HEK293 (cell line): ENCODE results near the gene SH3BP5L.

Experiments used
- CTCF ChIA-PET: fragments of 350-600 bp; formaldehyde crosslinking; extraction: SDS; loops from one replicate; lab custom pipeline; 2021; ENCODE audit warnings: antibody characterized with exemption; lab: Yijun Ruan, JAX
- POLR2A ChIA-PET: fragments of 300-600 bp; formaldehyde crosslinking; extraction: SDS; loops from one replicate; lab custom pipeline; 2020; ENCODE audit warnings: antibody characterized with exemption, inconsistent platforms; lab: Yijun Ruan, JAX
- H3K27ac ChIP-seq: fragments of 200-500 bp; sonication (Bioruptor generic); 2 replicates; pipeline ENCODE4 v1.5.1; 2014; ENCODE audit warnings: low read depth, low read length, control low read depth, inconsistent platforms; ENCODE audit errors: extremely low read depth
- H3K36me3 ChIP-seq, 2 experiments: fragments of 200-500 bp in 1 of 2; sonication (Bioruptor generic) in 1 of 2; 1 replicate in 1 of 2; 2 replicates in 1 of 2; pipeline ENCODE4 v1.5.1; 2014 to 2017; ENCODE audit warnings: inconsistent platforms in 2 of 2, low read length in 2 of 2; ENCODE audit not compliant: control insufficient read depth in 2 of 2, insufficient read depth in 1 of 2
- H3K4me1 ChIP-seq: fragments of 200-500 bp; sonication (Bioruptor generic); 2 replicates; pipeline ENCODE4 v1.5.1; 2014; ENCODE audit warnings: mild to moderate bottlenecking, low read length, inconsistent platforms; ENCODE audit not compliant: control insufficient read depth, insufficient read depth
- H3K4me3 ChIP-seq: 2 replicates; pipeline ENCODE4 v1.5.1; 2011; ENCODE audit warnings: low read depth, mild to moderate bottlenecking, control low read depth, low read length, moderate library complexity
- H3K9me3 ChIP-seq: fragments of 200-500 bp; sonication (Bioruptor generic); 2 replicates; pipeline ENCODE4 v1.5.1; 2014; ENCODE audit warnings: low read depth, low read length, inconsistent platforms; ENCODE audit not compliant: control insufficient read depth, insufficient read depth
- GLIS2 ChIP-seq: fragments of 450-650 bp; formaldehyde crosslinking; IDR thresholded peaks from 2 replicates; pipeline ENCODE4 v1.5.1; 2016; ENCODE audit warnings: missing biosample characterization, missing genetic modification characterization
- KLF16 ChIP-seq: fragments of 450-650 bp; formaldehyde crosslinking; IDR thresholded peaks from 2 replicates; pipeline ENCODE4 v1.5.1; 2017; ENCODE audit warnings: missing biosample characterization, missing genetic modification characterization
- KLF7 ChIP-seq: fragments of 450-650 bp; formaldehyde crosslinking; IDR thresholded peaks from 2 replicates; pipeline ENCODE4 v1.5.1; 2016; ENCODE audit warnings: missing biosample characterization, missing genetic modification characterization, borderline replicate concordance
- KLF8 ChIP-seq: fragments of 450-650 bp; formaldehyde crosslinking; IDR thresholded peaks from 2 replicates; pipeline ENCODE4 v1.5.1; 2016; ENCODE audit warnings: missing biosample characterization, missing genetic modification characterization
- MEIS1 ChIP-seq: sonication (generic); formaldehyde crosslinking; IDR thresholded peaks from 2 replicates; pipeline ENCODE4 v1.8.1; 2022; ENCODE audit warnings: missing genetic modification reagents, mild to moderate bottlenecking, borderline replicate concordance
- PATZ1 ChIP-seq: fragments of 450-650 bp; formaldehyde crosslinking; IDR thresholded peaks from 2 replicates; pipeline ENCODE4 v1.5.1; 2016; ENCODE audit warnings: missing biosample characterization, missing genetic modification characterization
- RBAK ChIP-seq: fragments of 450-650 bp; formaldehyde crosslinking; IDR thresholded peaks from 2 replicates; pipeline ENCODE4 v1.5.1; 2016; ENCODE audit warnings: missing biosample characterization, missing genetic modification characterization
- SETDB1 ChIP-seq: IDR thresholded peaks from one replicate; pipeline ENCODE4 v1.6.1; 2017; ENCODE audit warnings: mild to moderate bottlenecking, low read length, moderate library complexity, mixed read lengths; ENCODE audit not compliant: insufficient read length
- ZEB2 ChIP-seq: fragments of 450-650 bp; formaldehyde crosslinking; IDR thresholded peaks from 2 replicates; pipeline ENCODE4 v1.5.1; 2016; ENCODE audit warnings: missing biosample characterization, missing genetic modification characterization
- ZNF223 ChIP-seq: fragments of 450-650 bp; formaldehyde crosslinking; IDR thresholded peaks from 2 replicates; pipeline ENCODE4 v1.5.1; 2016; ENCODE audit warnings: missing biosample characterization, missing genetic modification characterization
- ZNF26 ChIP-seq: fragments of 450-650 bp; formaldehyde crosslinking; IDR thresholded peaks from 2 replicates; pipeline ENCODE4 v1.5.1; 2016; ENCODE audit warnings: missing biosample characterization, missing genetic modification characterization
- ZNF362 ChIP-seq: fragments of 450-650 bp; formaldehyde crosslinking; IDR thresholded peaks from 2 replicates; pipeline ENCODE4 v1.5.1; 2016; ENCODE audit warnings: missing biosample characterization, missing genetic modification characterization
- ZNF366 ChIP-seq: fragments of 450-650 bp; formaldehyde crosslinking; conservative IDR thresholded peaks from 2 replicates; pipeline ENCODE4 v1.5.1; 2016; ENCODE audit warnings: missing biosample characterization, missing genetic modification characterization
- ZNF404 ChIP-seq: fragments of 450-650 bp; formaldehyde crosslinking; IDR thresholded peaks from 2 replicates; pipeline ENCODE4 v1.5.1; 2017; ENCODE audit warnings: missing biosample characterization, missing genetic modification characterization
- ZNF544 ChIP-seq: fragments of 450-650 bp; formaldehyde crosslinking; IDR thresholded peaks from 2 replicates; pipeline ENCODE4 v1.5.0; 2017; ENCODE audit warnings: missing biosample characterization, missing genetic modification characterization
- ZNF555 ChIP-seq: fragments of 450-650 bp; formaldehyde crosslinking; conservative IDR thresholded peaks from 2 replicates; pipeline ENCODE4 v1.5.1; 2017; ENCODE audit warnings: missing biosample characterization, mild to moderate bottlenecking, missing genetic modification characterization, inconsistent platforms
- ZNF600 ChIP-seq: fragments of 450-650 bp; formaldehyde crosslinking; IDR thresholded peaks from 2 replicates; pipeline ENCODE4 v1.5.1; 2016; ENCODE audit warnings: missing biosample characterization, missing genetic modification characterization
- ZNF610 ChIP-seq: fragments of 450-650 bp; formaldehyde crosslinking; IDR thresholded peaks from 2 replicates; pipeline ENCODE4 v1.5.1; 2016; ENCODE audit warnings: missing biosample characterization, missing genetic modification characterization, borderline replicate concordance
- ZNF664 ChIP-seq: fragments of 450-650 bp; formaldehyde crosslinking; IDR thresholded peaks from 2 replicates; pipeline ENCODE4 v1.5.1; 2016; ENCODE audit warnings: missing biosample characterization, missing genetic modification characterization
- ZNF707 ChIP-seq: fragments of 450-650 bp; formaldehyde crosslinking; IDR thresholded peaks from 2 replicates; pipeline ENCODE4 v1.5.1; 2016; ENCODE audit warnings: missing biosample characterization, missing genetic modification characterization
- ZNF768 ChIP-seq: fragments of 450-650 bp; formaldehyde crosslinking; IDR thresholded peaks from 2 replicates; pipeline ENCODE4 v1.5.1; 2018; ENCODE audit warnings: missing biosample characterization, mild to moderate bottlenecking, missing genetic modification characterization
- ZNF837 ChIP-seq: fragments of 450-650 bp; formaldehyde crosslinking; IDR thresholded peaks from 2 replicates; pipeline ENCODE4 v1.5.1; 2016; ENCODE audit warnings: missing biosample characterization, missing genetic modification characterization

Gene SH3BP5L

DNA sequence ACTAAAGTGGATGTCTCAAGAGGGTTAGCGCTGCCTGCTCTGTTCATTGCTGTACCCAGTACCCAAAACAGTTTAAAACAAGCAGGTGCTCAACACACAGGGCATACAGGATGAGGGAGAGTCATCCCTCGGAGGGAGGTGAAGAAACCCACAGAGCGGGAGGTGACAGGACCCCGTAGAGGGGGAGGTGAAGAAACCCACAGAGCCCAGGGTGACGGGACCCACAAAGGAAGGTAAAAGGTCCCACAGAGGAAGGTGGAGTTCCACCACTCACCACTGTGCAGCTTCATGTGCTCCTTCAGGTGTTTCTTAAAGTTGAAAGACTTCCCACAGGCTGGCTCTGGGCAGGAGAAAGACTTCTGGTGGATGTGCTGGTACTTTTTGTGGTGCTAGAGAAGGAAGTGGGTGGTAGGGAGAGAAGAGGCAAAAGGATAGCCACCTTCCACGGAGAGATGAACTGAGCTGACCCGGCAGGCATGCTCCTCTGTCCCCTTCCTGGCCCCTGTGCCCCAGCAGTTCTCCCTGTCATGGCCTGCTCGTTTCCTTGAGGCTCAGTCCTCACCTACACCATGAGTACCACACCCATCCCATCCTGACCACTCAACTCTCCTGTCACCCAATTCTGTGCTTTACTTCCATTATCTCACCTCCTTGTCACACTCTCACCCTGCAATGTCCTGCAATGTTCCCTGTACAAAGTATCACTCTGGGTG is 28.1 kb upstream of the SH3BP5L start:
- POLR2A ChIA-PET = no interaction called here
- CTCF ChIA-PET = no interaction called here
- Histone ChIP-seq H3K4me3 (no peak overlapping the region), H3K27ac (no peak overlapping the region), H3K4me1 (no peaks in the 10 kb centered on the region), H3K9me3 (no peaks in the 10 kb centered on the region), H3K36me3 (peaks cover 0 to 81% of the 10 kb centered on the region in 2 experiments; a peak in 1 of 3 replicates)
- no peak for TF ChIP-seq ZNF837 (tag by site-specific recombination)
- no peak for TF ChIP-seq PATZ1
- no peak for TF ChIP-seq ZNF707
- TF ChIP-seq ZNF768 (tag by site-specific recombination) = no peak
- TF ChIP-seq ZNF664 (tag by site-specific recombination) = no peak
- no peak for TF ChIP-seq KLF7 (tag by site-specific recombination)

DNA sequence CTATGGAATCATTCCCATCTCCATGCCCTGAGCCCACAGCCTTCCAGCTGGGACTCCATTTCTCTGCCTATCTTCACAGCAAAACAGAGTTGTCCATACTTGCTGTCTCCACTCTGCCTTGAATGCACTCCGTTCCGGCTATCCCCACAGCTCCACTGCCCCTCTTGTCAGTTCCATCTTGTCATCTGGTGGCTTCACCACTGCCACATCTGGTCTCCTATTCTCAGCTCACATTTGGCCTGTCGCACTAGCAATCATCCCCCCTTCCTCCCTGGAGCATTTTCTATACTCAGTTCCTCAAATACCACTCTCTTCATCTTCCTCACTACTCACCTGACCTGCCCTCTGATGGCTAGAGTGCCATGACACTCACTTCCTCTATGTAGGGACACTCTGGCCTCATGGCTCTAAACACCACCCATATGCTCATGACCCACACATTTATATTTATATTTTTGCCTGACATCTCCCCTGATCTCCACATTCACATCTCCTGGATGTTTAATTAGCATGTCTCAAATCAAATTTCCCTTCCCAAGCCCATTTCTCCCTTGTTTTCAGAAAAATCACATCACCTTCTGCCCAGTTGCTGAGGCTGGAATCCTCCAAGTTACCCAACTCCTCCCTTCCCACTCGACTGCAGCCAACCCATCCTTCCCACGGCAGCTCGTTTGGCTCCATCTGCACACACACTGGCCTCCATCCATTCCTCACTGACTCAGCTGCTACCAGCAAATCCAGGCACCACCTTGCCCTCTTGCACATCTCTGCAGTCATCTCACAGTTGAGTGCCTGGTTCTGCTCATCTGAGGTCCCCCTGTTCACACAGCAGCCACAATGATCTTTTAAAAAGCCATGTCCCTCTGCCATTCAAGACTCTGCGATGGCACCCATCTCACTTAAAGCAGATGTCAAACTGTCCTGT is 27.0 kb upstream of the SH3BP5L start:
- ChIA-PET POLR2A (no interaction called here), CTCF (no interaction called here)
- TF ChIP-seq GLIS2 (tag by site-specific recombination) = no peak
- no peak for TF ChIP-seq ZNF544 (tag by site-specific recombination)
- TF ChIP-seq ZNF768 (tag by site-specific recombination) = no peak
- no peak for TF ChIP-seq KLF8 (tag by site-specific recombination)
- no peak for TF ChIP-seq ZNF600 (tag by site-specific recombination)
- TF ChIP-seq ZNF223 = no peak
- TF ChIP-seq MEIS1 (CRISPR knock-in tag) = no peak
- TF ChIP-seq ZNF26 (tag by site-specific recombination) = no peak
- TF ChIP-seq KLF16 = no peak
- no peak for TF ChIP-seq SETDB1
- TF ChIP-seq ZNF366 (tag by site-specific recombination) = no peak
- TF ChIP-seq ZEB2 (tag by site-specific recombination) = no peak
- TF ChIP-seq RBAK (tag by site-specific recombination) = no peak
- no peak for TF ChIP-seq ZNF362 (tag by site-specific recombination)
- no peak for TF ChIP-seq ZNF610 (tag by site-specific recombination)
- no peak for TF ChIP-seq ZNF404 (tag by site-specific recombination)
- TF ChIP-seq ZNF555 (tag by site-specific recombination) = no peak
- Histone ChIP-seq H3K4me1 (no peaks in the 10 kb centered on the region), H3K27ac (no peak overlapping the region), H3K36me3 (peaks cover 0 to 92% of the 10 kb centered on the region in 2 experiments; a peak in 1 of 3 replicates), H3K9me3 (no peaks in the 10 kb centered on the region), H3K4me3 (no peak overlapping the region)
